ENCODE measurements around the gene WDR72.
"Not testable (repeated sequence)": the region's sequence is repeated elsewhere in the genome, so short reads cannot be mapped to it uniquely, and the experiment has no call there.

The WDR72 gene

DNA sequence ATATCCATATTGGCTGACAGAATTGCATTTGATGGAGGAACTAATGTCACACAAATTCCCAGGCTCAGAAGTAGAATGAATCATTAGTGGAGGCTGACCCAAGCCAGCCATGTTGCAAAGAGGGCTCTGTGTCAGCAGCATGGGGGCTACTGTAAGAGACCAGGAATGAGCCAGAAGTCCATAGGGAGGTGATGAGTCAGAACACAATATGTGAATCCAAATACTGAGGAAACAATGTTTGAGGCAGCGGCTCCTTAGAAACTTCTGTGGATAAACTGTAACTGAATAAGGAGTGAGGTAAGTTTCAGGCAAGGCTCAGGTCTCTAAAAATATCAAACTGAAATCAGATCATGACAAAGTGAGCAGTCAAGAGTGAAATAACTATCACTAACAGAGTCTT lies 170.7 kb downstream of the WDR72 start:
- DNase-seq = no peak

DNA sequence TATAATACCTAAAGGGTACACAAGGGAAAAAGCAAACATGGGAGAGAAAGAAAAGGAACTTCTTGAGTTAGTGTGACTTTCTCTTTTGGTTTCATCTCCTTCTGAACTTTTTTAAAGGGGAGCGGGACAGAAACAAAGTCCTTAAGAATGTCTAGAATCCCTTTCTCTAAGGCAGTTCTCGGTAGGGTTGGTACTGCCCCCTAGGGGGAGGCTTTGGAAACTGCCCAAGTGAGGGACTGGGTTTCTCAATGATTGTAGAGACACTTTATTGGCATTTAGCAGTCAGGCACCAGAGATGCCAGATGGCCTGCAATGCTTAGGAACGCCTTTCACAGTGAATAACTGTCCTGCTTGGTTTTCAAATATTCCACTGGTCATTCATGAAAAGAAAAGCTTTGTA lies 172.7 kb downstream of the WDR72 start:
- no peak for DNase-seq

DNA sequence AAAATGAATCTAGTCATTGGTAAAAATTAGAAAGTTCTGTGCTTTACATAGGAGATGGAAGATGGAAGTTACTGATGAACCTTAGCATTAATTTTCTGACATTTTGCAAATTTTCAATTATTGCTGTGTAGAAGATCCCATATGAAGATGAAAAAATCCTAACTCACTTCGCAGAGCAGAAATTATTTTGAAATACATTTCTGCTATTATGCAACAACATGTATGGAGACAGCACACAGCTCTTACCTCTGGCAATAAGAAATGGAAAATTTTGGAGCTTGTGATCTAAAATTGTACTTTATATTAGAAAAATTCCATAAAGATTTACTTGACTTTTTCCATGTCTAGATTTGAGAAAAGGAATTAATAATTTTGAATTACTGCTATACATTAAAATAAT lies 177.9 kb downstream of the WDR72 start:
- no peak for DNase-seq

DNA sequence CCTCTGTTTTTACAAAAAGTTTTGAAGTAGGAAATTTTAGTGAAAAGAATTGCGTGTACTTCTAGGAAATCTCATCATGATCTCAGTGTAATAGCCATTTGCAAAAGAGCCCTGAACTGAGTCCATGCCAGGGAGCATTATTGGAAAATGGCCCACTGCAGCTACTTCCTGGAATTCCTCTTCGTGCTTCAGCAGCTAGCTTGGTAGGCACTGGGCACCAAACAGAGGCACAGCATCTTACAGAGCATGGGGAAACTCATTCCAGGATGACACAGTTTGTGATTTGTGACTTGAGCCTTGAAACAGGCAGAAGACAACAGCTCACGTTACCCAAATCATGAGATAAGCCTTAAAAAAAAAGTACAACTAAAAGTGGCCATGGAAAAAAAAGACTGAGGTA lies 179.1 kb downstream of the WDR72 start:
- DNase-seq = no peak

DNA sequence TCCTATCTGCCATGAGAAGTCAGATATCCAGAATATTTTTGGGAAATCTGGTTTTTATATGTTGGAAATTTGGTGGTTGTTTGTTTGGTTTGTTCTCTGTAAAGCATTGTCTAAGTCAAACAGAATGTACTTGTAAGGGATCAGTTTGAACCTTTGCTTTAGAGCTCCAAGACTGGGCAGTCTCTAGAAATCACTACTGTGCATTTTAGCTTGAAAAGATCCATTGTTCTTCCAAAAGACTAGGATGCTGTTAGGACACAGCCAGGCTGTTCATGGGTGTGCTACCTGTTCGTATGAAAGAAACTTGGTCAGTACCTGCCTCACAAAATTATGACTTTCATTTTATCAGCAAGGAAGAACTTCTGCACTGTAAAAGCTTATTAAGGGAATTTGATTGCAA lies 182.6 kb downstream of the WDR72 start:
- no peak for DNase-seq

DNA sequence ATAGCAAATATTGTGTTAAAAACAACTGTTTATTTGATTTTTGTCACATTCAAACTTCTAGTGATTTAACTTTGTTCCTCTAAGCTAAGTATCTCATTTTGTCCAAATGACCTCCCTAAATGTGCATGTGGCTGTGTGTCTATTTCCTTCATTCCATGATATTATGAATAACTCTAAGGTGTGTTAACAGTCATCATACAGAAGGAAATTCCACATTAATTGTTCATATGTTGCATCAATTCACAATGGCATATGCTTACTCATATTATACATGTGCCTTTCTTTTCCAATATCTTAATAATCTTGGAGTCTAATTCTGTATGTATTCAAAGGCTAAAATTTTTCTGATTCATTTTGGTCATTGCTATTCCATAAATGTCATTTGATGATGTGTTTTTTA lies 186.4 kb downstream of the WDR72 start:
- no peak for DNase-seq

DNA sequence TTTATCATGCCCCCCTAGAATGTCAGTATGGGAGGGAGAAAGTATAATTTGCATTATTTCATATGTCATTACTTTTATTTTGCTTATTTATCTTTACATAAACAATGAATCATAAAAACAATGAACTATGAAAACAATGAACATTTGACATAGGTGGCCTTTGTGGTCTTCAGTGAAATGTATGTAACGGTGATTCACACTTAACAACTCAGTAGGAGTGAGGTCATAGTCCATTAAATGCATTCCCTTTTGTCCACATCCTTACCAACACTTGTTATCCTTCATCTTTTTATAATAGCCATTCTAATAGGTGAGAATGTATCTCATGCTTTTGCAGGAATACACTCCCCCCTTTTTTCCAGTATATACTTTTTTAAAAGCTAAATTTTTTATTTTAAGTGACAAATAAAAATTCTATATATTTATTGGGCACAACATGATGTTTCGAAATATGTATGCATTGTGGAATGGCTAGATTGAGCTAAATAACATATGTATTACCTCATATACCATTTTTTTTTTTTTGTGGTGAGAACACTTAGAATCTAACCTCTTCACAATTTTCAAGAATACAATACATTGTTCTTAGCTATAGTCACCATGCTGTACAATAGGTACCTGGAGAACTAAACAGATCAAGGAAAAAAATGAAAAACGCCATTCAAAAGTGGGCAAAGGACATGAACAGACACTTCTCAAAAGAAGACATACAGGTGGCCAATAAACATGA lies 189.5 kb downstream of the WDR72 start:
- no peak for DNase-seq

DNA sequence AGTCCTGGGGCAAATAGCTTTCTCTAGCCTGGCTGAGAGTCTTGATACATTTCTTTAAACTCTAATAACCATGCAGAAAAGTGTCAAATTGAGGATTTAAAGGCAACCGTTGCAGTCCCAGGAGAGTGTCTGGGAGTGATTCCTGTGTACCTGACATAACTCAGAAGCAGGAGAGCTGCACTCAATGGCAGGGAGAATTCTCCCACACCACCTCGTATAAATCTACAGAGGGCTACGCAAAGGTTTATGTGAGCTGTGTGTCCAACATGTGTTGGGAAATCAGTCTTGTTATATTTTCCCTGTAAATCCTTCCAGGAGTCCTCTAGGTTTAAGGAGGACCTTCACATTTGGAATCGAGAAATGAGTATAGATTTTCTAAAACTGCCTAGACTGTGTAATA lies 192.6 kb downstream of the WDR72 start:
- no peak for DNase-seq

DNA sequence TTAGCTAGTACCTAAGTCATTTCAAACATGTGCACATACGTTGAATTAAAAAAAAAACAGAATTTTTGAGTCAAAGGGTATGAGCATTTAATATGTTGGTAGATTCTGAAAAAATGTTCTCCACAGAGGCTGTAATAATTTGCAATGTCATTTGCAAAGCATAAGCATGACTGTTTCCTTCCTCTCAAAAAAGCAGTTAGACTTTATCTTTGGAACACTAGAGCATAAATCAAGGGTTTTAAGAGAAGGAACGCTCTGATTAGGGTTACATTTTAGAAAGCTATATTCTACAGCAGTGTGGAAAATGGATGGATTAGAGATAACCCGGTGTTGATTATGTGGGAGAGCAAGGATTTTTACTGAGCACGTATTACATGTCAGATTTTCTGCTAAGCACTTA lies 193.7 kb downstream of the WDR72 start:
- no peak for DNase-seq

DNA sequence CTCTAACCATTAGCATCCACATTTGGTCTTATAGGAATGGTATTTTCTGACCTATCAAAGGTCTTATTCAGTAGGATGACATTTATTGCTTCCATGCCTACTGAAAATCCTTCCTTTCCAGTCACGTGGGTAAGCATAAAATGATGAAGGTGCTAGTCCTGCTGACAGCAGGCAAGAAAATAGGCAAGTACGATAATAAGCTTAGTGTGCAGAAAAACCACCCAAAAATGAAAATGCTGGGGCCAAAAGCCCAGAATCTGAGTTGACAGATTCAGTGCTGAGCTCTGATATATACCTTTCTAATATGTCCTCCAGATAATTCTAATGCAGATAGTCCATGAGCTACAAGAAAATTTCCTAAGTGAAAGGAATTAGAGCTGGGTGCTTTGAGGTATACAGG lies 194.8 kb downstream of the WDR72 start:
- no peak for DNase-seq

DNA sequence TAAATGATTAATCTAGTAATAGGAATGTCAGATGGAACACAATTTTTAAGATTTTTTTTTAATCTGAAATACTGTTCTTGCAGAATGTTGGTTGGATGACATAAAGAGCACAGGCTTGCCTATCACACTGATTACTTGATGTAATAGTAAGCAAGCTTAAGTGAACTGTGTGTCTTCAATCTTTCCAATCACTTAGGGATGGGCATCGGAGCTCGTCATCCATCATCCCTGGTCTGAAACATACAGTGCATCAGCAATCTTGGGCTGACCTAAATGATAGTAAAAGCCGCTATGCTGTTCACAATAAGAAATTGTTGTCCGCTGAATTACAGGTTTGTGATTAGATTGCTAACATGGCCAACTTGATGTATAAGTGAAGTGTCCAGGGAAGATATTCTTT lies 195.8 kb downstream of the WDR72 start:
- DNase-seq = no peak

DNA sequence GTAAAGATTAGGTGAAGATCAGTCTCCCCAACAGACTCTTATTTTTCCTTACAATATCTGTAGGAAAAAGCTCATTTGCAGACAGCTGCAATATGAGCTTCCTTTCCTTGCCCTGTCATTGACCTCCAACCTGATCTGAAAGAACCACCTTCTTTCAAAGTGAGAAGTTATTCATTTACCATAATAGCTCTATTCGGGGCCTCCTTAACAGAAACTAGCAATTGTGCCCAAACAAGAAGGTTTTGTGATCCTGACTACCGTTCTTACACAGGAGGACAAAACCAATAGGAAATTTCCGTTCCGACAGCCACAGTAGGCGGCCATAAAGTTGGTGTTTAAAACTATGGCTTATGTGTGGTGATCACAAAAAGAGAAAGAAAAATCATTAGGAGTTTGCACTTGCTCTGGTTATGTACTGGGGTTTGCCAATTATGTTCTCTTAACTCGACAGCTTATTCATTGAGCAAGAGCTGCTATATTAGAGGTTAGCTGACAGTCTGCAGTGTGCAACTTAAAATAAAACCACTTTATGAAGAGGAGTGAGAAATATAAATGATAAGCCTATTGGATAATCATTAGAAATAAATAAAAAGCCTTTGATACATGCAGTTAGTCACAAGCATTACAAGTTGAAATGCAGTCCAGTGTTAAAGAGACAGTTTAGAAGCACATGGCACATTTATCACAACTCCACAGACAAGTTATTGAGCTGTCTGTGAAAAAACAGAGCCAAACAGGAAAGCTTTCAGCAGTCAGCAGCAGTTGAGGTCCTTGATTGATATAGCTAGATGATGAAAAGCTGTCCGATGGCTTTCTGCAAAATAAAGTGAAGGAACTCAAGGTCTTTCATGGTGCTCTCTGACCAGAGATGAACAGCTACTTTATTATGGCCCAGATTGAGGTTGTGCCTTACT lies 199.8 kb downstream of the WDR72 start:
- no peak for DNase-seq

DNA sequence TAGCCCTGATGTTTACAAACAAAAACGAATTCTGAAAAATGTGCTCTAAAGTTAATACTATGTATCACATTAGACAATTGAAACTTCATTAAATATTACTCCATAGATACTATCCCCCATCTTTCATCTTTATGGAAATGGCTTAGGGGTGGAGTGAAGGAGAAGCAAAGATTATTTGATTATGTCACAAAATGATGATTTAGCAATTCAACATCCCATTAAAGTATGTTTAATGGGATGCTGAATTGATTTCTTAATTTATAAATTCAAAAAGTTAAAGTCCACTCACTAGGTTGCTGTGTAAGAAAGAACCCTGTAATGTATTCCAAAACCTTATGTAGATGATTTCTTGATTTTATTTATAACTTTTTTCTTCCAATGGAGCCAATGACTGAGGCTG lies 201.1 kb downstream of the WDR72 start:
- no peak for DNase-seq

DNA sequence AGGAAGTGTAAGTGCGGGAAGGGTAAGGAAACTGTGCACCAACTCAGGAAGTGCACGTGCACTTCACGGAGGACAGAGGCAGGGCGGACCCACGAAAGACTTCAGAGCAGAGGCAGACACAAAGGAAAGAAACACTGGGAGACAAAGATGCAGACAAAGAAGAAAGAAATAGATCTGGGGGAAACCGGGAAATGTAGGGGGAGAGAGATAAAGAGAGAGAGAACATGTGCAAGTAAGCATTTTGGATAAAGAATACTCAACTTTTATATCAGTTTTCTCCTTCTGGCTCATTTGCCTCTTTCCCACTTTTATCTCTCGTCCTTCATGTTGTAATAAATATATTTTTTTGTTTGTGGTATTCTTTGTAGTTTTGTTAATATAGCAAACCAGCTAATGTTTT lies 204.2 kb downstream of the WDR72 start:
- no peak for DNase-seq

DNA sequence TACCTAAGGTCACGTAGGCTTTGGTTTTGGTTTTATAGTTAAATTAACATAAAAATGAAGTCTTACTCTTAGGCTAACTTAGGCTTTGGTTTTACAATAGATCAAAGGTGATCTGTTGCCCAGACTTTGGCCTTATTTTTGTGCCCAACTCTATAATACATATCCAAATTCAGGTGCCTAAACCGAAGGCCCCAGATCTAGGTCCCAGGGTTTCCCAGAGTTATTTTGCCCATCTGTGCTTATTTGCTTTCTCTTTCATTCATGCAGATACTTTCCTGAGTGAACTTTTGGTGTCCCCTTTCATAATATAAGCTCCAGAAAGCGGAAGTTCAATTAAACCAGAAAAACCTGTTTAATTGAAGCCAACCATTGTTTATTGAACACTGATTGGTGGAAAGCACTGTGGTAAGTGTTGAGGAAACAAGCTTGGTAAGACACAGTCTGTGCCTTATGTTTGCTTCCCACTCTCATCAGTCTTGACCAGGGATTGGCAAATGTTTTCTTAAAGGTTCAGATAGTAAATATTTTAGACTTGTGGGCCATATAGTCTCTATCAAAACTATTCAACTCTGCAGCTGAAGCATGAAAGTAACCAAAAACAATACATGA lies 209.7 kb downstream of the WDR72 start:
- no peak for DNase-seq

DNA sequence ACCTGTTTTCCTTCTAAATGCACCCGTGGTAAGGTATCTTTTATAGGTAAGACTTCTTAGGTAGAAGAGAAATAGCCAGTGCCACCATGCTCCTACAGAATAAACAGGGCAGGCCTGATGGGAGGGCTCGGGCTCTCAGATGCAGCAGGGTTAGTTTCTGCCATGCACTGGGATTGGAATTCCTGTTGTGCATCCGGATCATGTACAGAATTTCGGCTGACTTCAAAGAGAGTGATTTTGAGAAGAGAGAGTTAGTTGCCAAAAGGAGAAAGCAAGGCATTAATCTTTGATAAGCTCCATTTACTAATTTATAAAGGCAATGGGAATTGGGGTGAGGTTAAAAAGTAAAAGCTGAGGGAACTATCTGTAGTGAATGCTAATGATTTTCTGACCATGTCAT lies 211.2 kb downstream of the WDR72 start:
- no peak for DNase-seq

DNA sequence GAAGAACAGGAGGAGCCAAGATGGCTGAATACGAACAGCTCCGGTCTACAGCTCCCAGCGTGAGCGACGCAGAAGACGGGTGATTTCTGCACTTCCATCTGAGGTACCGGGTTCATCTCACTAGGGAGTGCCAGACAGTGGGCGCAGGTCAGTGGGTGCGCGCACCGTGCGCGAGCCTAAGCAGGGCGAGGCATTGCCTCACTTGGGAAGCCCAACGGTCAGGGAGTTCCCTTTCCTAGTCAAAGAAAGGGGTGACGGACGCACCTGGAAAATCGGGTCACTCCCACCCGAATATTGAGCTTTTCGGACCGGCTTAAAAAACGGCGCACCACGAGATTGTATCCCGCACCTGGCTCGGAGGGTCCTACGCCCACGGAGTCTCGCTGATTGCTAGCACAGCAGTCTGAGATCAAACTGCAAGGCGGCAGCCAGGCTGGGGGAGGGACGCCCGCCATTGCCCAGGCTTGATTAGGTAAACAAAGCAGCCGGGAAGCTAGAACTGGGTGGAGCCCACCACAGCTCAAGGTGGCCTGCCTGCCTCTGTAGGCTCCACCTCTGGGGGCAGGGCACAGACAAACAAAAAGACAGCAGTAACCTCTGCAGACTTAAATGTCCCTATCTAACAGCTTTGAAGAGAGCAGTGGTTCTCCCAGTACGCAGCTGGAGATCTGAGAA lies 218.7 kb downstream of the WDR72 start:
- DNase-seq = not testable (repeated sequence)

DNA sequence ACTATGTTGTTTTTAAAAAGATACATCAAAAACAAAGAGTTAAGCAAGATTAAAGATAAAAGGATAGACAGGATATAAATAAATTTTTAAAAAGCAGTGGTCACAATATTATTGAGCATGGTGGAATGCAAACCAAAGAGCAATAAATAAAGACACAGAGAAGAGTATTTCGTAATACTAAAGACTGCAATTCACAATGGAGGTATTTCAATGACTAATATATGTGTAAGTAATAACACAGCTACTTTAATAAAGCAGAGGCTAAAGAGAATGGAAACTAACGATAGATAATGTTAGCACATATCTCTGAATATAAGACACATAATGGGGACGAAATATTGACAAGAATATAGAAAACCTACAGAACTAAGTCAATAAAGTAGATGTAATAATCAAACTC lies 219.6 kb downstream of the WDR72 start:
- DNase-seq = no peak

DNA sequence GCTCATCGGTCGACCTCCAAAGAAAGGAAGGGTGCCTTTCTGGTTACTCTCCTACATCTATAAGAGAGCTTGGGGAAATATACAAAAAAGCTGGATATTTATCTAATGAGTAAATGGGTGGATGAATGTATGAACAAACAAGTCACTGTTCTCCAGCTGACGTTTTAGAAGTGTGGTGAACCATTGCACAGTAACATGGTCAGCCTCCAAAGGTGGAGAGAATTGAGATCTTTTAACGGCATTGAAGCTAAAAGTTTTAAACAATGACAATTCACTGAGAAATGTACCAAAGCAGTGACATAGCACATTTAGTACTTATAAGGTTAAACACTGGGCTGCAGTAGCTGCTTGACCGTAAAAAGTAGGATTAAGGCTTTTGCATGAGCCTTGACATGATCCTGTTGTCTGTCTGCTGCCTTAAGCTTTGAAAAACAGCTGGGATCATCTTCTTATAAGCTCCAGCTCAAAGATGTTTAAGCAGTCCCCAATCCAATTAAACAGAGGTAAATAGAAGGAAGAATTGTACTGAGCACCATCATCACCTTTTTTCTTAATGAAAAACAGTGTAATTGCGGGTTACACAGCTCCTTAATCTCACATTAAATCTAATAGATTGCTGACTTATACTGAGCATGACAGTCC lies 222.9 kb downstream of the WDR72 start:
- no peak for DNase-seq

DNA sequence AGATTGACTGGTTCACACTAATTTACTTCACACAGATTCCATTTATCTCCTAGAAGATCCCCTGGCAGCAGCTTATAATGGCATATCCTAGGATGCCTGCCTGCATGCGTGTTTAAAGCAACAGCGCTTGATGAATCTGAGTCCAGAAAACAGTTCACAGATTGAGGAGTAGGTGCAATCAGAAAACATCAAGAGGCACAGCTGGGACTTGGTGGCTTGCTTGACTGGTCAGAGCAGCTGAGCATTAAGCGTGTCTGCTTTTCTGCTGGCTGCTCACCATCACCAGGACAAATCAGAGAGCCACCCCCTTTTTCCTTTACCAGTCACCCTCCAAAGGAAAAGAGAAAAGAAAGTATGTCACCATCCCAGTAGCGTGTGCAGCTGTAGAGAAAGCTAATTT lies 223.6 kb downstream of the WDR72 start:
- DNase-seq = no peak

DNA sequence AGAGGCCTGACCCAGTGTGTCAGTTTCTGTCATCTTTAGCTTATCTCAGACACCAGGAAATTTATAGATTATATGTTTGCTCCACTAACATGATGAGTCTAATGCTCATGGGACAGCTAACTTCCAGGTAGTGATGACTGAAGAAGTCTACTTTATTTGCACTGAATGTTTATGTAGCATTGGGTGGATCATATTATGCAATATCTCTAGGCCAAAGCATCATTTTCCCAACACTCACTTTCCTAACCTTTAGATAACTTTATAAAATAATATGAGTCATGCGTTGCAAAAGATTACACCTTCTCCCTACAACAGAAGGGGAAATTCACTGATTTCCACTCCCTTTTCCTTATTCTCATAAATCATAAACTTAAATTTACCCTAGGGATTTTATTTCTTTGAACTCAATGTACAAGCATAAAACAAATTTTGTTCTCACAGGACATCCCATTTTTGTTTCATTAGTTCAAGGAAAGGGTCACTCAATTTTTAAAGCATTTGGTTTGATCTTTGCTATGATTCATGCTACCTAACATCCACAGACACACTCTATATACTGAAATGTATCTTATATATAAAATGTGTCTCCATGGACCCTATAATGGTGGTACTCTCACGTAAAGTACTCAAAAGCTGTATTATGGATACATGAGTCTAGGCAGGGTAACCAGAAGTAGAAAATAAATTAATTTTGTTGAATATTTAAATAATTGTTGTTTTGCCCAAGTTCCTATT lies 225.2 kb downstream of the WDR72 start:
- no peak for DNase-seq

DNA sequence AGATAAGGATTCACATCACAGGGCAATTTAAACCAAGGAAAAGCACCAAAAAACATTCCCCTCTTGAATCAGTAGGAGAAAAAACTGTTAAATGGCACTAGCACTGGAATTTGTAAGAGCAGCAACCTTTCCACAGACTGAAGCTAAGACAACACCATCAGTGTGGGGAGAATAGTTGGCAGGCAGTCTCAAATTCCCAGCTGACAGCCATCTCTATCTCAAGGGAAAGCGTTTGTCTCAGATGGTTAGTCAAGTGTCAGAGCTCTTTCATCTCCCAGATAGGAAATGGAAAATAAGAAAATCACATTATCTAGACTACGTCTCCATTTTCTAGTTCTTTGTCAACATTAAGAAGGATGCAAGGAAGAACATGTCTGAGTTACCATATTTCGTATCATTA lies 228.7 kb downstream of the WDR72 start:
- DNase-seq = no peak

Data from EL (cell line).